H1 (cell line): ENCODE measurements around the gene TINCR. TPM values are rescaled to one million over a fixed set of nuclear protein-coding genes. Genes with fewer than 3 reads are reported as not detected.

Source experiments
- CTCF ChIA-PET: fragments of 300-600 bp; sonication (Branson Sonifier 250); formaldehyde crosslinking; loops from one replicate; lab custom pipeline; 2021; ENCODE audit not compliant: partially characterized antibody; lab: Charles Lee
- POLR2A ChIA-PET: fragments of 300-600 bp; sonication (Branson Sonifier 250); formaldehyde crosslinking; loops from one replicate; lab custom pipeline; 2021; ENCODE audit warnings: inconsistent platforms; ENCODE audit not compliant: partially characterized antibody; lab: Charles Lee
- DNase-seq, 2 experiments: peaks; one replicate each; pipeline versions ENCODE4 v3.0.0 to v3.0.0-alpha.2; 2010 to 2022; ENCODE audit warnings: low spot score in 2 of 2, low read depth in 1 of 2, mixed read lengths in 1 of 2
- FAIRE-seq: peaks from 2 replicates; lab custom pipeline; 2011; peaks lifted over from hg19 to GRCh38; lab: Jason Lieb, UNC
- H2AFZ ChIP-seq: 2 replicates; pipeline ENCODE4 v1.8.1; 2012; ENCODE audit warnings: low read length, inconsistent platforms
- H2AK5ac ChIP-seq: 2 replicates; pipeline ENCODE4 v1.6.1; 2013; ENCODE audit warnings: low read depth, low read length
- H2BK120ac ChIP-seq: replicated peaks from 2 replicates; pipeline ENCODE3; 2013; ENCODE audit warnings: low read depth, low read length, inconsistent platforms
- H2BK12ac ChIP-seq: 2 replicates; pipeline ENCODE4 v1.6.1; 2013; ENCODE audit warnings: low read depth, low read length
- H2BK15ac ChIP-seq: 2 replicates; pipeline ENCODE4 v1.6.1; 2013; ENCODE audit warnings: low read length
- H2BK20ac ChIP-seq: 2 replicates; pipeline ENCODE4 v1.6.1; 2013; ENCODE audit warnings: low read length
- H2BK5ac ChIP-seq: 2 replicates; pipeline ENCODE4 v1.6.1; 2013; ENCODE audit warnings: low read depth, low read length
- H3K14ac ChIP-seq: 2 replicates; pipeline ENCODE4 v1.6.1; 2013; ENCODE audit warnings: inconsistent platforms; ENCODE audit not compliant: insufficient read length
- H3K18ac ChIP-seq: 2 replicates; pipeline ENCODE4 v1.6.1; 2013; ENCODE audit warnings: low read length; ENCODE audit errors: extremely low read depth
- H3K23ac ChIP-seq: 2 replicates; pipeline ENCODE4 v1.6.1; 2013; ENCODE audit warnings: inconsistent platforms; ENCODE audit not compliant: insufficient read length
- H3K23me2 ChIP-seq: 2 replicates; pipeline ENCODE4 v1.6.1; 2013; ENCODE audit warnings: low read depth, low read length
- H3K27ac ChIP-seq: 2 replicates; pipeline ENCODE4 v1.6.1; 2011; ENCODE audit warnings: low read depth, low read length, inconsistent platforms
- H3K27me3 ChIP-seq, 4 experiments: replicated peaks in 1 of 4; 1 replicate in 1 of 4; 2 replicates in 3 of 4; pipeline versions ENCODE4 v1.6.1 to v1.8.1; 2011 to 2013; ENCODE audit warnings: low read length in 3 of 4, mild to moderate bottlenecking in 3 of 4, inconsistent platforms in 2 of 4, mixed read lengths in 2 of 4, moderate library complexity in 1 of 4; ENCODE audit not compliant: control insufficient read depth in 3 of 4, insufficient read depth in 3 of 4; ENCODE audit errors: extremely low read depth in 1 of 4
- H3K36me3 ChIP-seq, 4 experiments: 2 replicates each; pipeline versions ENCODE4 v1.6.1 to v1.8.1; 2011 to 2013; ENCODE audit warnings: mild to moderate bottlenecking in 4 of 4, low read length in 3 of 4, moderate library complexity in 2 of 4, control low read depth in 1 of 4, inconsistent platforms in 1 of 4; ENCODE audit not compliant: insufficient read depth in 4 of 4, control insufficient read depth in 2 of 4
- H3K4ac ChIP-seq: replicated peaks from 2 replicates; pipeline ENCODE3; 2013; ENCODE audit warnings: low read length, low read depth, mixed read lengths, inconsistent platforms; ENCODE audit not compliant: insufficient read length
- H3K4me1 ChIP-seq, 4 experiments: replicated peaks in 1 of 4; 1 replicate in 1 of 4; 2 replicates in 3 of 4; pipeline versions ENCODE4 v1.6.1 to v1.8.1; 2011 to 2013; ENCODE audit warnings: low read length in 3 of 4, inconsistent platforms in 2 of 4, mixed read lengths in 1 of 4; ENCODE audit not compliant: insufficient read depth in 4 of 4, control insufficient read depth in 3 of 4
- H3K4me2 ChIP-seq, 2 experiments: 2 replicates each; pipeline versions ENCODE4 v1.6.1 to v1.8.1; 2011 to 2013; ENCODE audit warnings: low read depth in 2 of 2, low read length in 2 of 2, control low read depth in 1 of 2, inconsistent platforms in 1 of 2, mild to moderate bottlenecking in 1 of 2; ENCODE audit not compliant: insufficient read depth in 1 of 2
- H3K4me3 ChIP-seq, 4 experiments: fragments of 200-600, 300-600 bp in 1 of 4; sonication (generic), shearing (Covaris generic), sonication (Bioruptor Twin) in 1 of 4; 2 replicates each; pipeline versions ENCODE4 v1.5.1 to v1.8.1; 2011 to 2016; ENCODE audit warnings: low read length in 4 of 4, low read depth in 3 of 4, control low read depth in 2 of 4, inconsistent platforms in 2 of 4, mild to moderate bottlenecking in 2 of 4, mixed read lengths in 1 of 4, moderate library complexity in 1 of 4; ENCODE audit not compliant: insufficient read depth in 2 of 4; ENCODE audit errors: extremely low read depth in 1 of 4
- H3K56ac ChIP-seq: replicated peaks from 2 replicates; pipeline ENCODE3; 2013; ENCODE audit warnings: low read depth, mild to moderate bottlenecking, mixed read lengths, low read length, inconsistent platforms; ENCODE audit not compliant: insufficient read length
- H3K79me1 ChIP-seq: 2 replicates; pipeline ENCODE4 v1.6.1; 2013; ENCODE audit warnings: low read depth, low read length, control low read depth
- H3K79me2 ChIP-seq, 2 experiments: 2 replicates each; pipeline versions ENCODE4 v1.6.1 to v1.8.1; 2012 to 2013; ENCODE audit warnings: low read length in 2 of 2, mild to moderate bottlenecking in 2 of 2, inconsistent platforms in 1 of 2; ENCODE audit not compliant: insufficient read depth in 2 of 2, control insufficient read depth in 1 of 2
- H3K9ac ChIP-seq, 4 experiments: replicated peaks in 1 of 4; 1 replicate in 1 of 4; 2 replicates in 3 of 4; pipeline versions ENCODE4 v1.6.1 to v1.8.1; 2011 to 2013; ENCODE audit warnings: low read depth in 3 of 4, low read length in 3 of 4, control low read depth in 2 of 4, mild to moderate bottlenecking in 2 of 4, moderate library complexity in 2 of 4, inconsistent platforms in 1 of 4; ENCODE audit errors: extremely low read depth in 1 of 4
- H3K9me3 ChIP-seq, 2 experiments: 2 replicates each; pipeline versions ENCODE4 v1.6.1 to v1.8.1; 2012 to 2013; ENCODE audit warnings: mild to moderate bottlenecking in 2 of 2, moderate library complexity in 2 of 2, control low read depth in 1 of 2, inconsistent platforms in 1 of 2, low read depth in 1 of 2, low read length in 1 of 2, mixed read lengths in 1 of 2; ENCODE audit not compliant: insufficient read depth in 2 of 2
- H4K20me1 ChIP-seq, 2 experiments: replicated peaks in 1 of 2; 2 replicates each; pipeline versions ENCODE3 to v1.8.1; 2011 to 2013; ENCODE audit warnings: inconsistent platforms in 2 of 2, low read length in 2 of 2, mild to moderate bottlenecking in 1 of 2; ENCODE audit not compliant: insufficient read depth in 2 of 2, control insufficient read depth in 1 of 2
- H4K5ac ChIP-seq: 2 replicates; pipeline ENCODE4 v1.6.1; 2013; ENCODE audit warnings: low read length, low read depth, mixed read lengths, inconsistent platforms; ENCODE audit not compliant: insufficient read length
- H4K8ac ChIP-seq: 2 replicates; pipeline ENCODE4 v1.8.0; 2013; ENCODE audit warnings: mild to moderate bottlenecking, moderate library complexity, low read length, inconsistent platforms; ENCODE audit not compliant: insufficient read depth; ENCODE audit errors: extremely low read depth
- H4K91ac ChIP-seq: replicated peaks from 2 replicates; pipeline ENCODE3; 2013; ENCODE audit warnings: low read length, mixed read lengths, inconsistent platforms; ENCODE audit not compliant: insufficient read length
- CTBP2 ChIP-seq: IDR thresholded peaks from 2 replicates; pipeline ENCODE4 v1.7.0; 2011; ENCODE audit warnings: borderline replicate concordance, mild to moderate bottlenecking, moderate library complexity, mixed read lengths, low read length; ENCODE audit not compliant: insufficient read depth, insufficient read length
- WGBS, 2 experiments: shearing (Covaris generic) in 1 of 2; methylation state at CpG; one replicate each; pipeline versions ENCODE4 v1.1.6 to v1.1.7; 2013 to 2015; ENCODE audit warnings: low lambda C conversion rate in 2 of 2, mixed read lengths in 2 of 2, inconsistent platforms in 1 of 2, low coverage in 1 of 2, missing lambda C conversion rate in 1 of 2; ENCODE audit not compliant: insufficient replicate concordance in 2 of 2, insufficient coverage in 1 of 2, insufficient read length in 1 of 2; ENCODE audit errors: extremely low coverage in 1 of 2, missing lambda C conversion rate in 1 of 2; 5-methylcytosine and 5-hydroxymethylcytosine counted together
- polyA plus RNA-seq, 7 experiments: library from polyadenylated mRNA; depleted of rRNA in 3 of 7; stranded (reverse) in 5 of 7; unstranded in 2 of 7; fragments of >200 nt in 5 of 7; fragments of 200-250 nt in 2 of 7; gene quantifications; 1 replicate in 5 of 7; 2 replicates in 1 of 7; 4 replicates in 1 of 7; pipeline versions ENCODE4 v1.2.1 to v1.2.3, GENCODE V29; 2011 to 2013; ENCODE audit warnings: missing spikeins in 2 of 7, mixed read lengths in 2 of 7
- total RNA-seq: library from RNA; stranded (reverse); fragmentation: NEBNext Ultra II Directional; extraction: Animal tissue kit (Norgen Biotek cat#: 25700); gene quantifications from 2 replicates; pipeline ENCODE4 v1.2.1, GENCODE V29; 2021

TINCR gene
- total and polyA plus RNA-seq, 2 of the 8 experiments (the other 6 are each of a cell fraction or from before 2014, with no cell fraction given), result 0.52 to 1.4 TPM

- WGBS, 2 experiments, result 83% methylated on average over 5 of the region's 5 CpGs; no CpG with 5 or more reads in 1 of the 2 experiments
- no peak for TF ChIP-seq CTBP2
These were observed 12.9 kb downstream of the TINCR start for GRCh38 chr19:5554828-5555227.

More at GRCh38 chr19:5554828-5555227, 12.9 kb downstream of the TINCR start:
- H3K9ac ChIP-seq, result no peak overlapping the region
- no peak overlapping the region for H3K14ac ChIP-seq
- H3K4ac ChIP-seq, result no peak overlapping the region
- peaks cover 0 to 2% (median 0%) of the 10 kb centered on the region in 4 experiments; a peak in 3 of 7 replicates for H3K4me1 ChIP-seq
- H3K56ac ChIP-seq, result no peak overlapping the region
- H2BK20ac ChIP-seq, result no peak overlapping the region
- no peak overlapping the region for H3K4me3 ChIP-seq
- H3K27me3 ChIP-seq, result no peaks in the 10 kb centered on the region
- no peak overlapping the region for H2BK5ac ChIP-seq
- no peaks in the 10 kb centered on the region for H3K9me3 ChIP-seq
- H4K8ac ChIP-seq, result no peak overlapping the region
- H4K91ac ChIP-seq, result no peak overlapping the region
- H4K5ac ChIP-seq, result no peak overlapping the region
- no peak overlapping the region for H3K18ac ChIP-seq
- no peak overlapping the region for H3K27ac ChIP-seq
- no peak for FAIRE-seq
- no peak overlapping the region for H3K4me2 ChIP-seq
- H2AFZ ChIP-seq, result no peak overlapping the region
- no peak overlapping the region for H2BK120ac ChIP-seq
- DNase-seq, result no peak
- H3K23ac ChIP-seq, result no peak overlapping the region
- no peak overlapping the region for H2BK15ac ChIP-seq
- no peaks in the 10 kb centered on the region for H3K79me1 ChIP-seq
- no peak overlapping the region for H2BK12ac ChIP-seq
- POLR2A ChIA-PET, result no interaction called here
- CTCF ChIA-PET, result interaction anchor here (0.7 to 12.1 kb wide), 5 partner anchors 9 to 121 kb away, joined by 3 to 206 read pairs (median 8); no protein-coding TSS in a partner anchor
- H2AK5ac ChIP-seq, result no peak overlapping the region
- no peaks in the 10 kb centered on the region for H4K20me1 ChIP-seq
- H3K79me2 ChIP-seq, result no peaks in the 10 kb centered on the region
- no peaks in the 10 kb centered on the region for H3K36me3 ChIP-seq
- peaks cover 2% of the 10 kb centered on the region; the same call in 1 of the 2 replicates for H3K23me2 ChIP-seq
